Stimulated activated CD8-positive, alpha-beta memory T cell treated with anti-CD3 and anti-CD28 coated beads, Interleukin-7, amount 100 ng/mL, for 24 hours (primary cell): Measurements from ENCODE around the gene GCGR.

Experiments
- DNase-seq: peaks from one replicate; pipeline ENCODE4 v3.0.0-alpha.2; 2020; ENCODE audit warnings: low read depth

Gene GCGR

DNA sequence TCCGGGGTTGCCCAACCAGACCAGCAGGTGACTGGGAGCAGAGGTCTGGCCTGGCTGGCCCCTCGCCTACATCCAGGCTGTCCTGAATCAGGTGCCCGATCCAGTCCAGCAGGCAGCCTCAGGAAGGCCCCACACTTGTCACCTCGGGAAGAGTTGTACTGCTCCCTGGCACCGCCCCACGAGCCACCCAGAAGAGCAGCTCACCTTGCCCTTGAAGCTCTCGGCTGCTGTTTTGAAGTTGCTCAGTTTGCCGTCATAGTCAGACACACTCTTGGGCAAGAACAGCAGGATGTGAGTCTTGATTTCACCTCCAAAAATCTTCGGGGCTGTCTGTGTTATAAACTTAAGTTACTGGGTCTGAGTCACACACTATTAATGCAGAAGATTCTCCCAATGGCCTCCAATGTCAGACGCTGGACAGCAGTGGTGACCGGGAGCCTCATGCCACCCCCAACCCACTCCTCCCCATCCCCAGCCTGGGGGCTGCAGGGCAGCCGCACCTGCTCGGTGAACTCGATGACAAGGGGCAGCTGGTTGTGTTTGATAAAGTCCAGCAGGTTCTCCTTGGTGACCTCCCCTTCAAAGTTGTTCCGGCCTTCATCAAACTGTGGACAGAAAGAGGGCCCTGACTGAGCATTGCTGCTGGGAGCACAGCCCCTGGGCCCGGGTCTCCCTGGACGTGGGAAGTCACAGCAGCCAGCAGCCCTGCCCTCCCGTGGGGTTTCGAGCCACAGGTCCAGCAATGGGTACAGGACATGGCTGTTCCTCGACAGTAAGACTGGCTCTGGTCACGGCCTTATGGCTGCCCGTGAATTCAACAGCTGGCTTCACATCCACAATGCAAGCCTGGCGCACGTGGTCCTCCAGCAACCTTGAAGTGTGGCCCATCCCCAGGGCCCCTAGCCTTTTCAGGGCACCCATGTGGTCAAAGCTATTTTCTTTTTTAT lies 43.1 kb downstream of the GCGR start:
- no peak for DNase-seq

DNA sequence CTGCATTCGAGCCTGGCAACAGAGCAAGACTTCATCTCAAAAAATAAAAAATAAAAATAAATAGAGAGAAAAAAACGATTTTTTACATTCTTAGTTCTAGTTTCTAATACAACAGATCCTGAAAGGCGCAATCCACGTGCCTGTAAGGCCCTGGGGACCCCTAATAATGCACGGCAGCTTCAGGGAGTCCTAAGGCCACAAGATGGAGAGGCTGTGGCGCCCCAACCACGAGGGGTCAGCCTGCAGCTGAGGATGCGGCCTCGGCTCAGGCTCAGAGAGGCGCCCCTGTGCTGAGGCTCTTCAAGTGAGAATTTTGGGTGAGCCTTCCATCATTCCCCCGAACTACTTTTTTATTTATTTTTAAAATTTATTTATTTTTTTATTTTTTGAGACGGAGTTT lies 45.5 kb downstream of the GCGR start:
- no peak for DNase-seq

DNA sequence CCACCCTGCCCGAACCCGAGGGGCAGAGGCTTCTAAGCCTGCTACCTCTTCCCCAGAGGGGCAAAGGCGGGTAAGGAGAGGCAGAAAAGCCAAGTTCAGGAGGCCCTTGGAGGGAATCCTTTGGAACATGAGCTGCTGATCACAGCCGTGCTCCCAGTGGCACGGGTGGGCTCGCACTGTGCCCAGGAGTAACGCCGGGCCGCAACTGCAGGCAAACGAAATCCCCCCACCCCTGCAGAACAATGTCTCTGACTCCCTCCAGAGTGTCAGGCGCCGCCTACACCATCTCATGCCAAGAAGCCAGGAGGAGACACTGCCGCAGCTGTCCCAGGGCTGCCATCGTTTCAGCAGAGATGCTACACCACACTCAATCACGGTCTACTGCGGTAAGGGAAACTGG lies 47.5 kb downstream of the GCGR start:
- DNase-seq, result no peak

DNA sequence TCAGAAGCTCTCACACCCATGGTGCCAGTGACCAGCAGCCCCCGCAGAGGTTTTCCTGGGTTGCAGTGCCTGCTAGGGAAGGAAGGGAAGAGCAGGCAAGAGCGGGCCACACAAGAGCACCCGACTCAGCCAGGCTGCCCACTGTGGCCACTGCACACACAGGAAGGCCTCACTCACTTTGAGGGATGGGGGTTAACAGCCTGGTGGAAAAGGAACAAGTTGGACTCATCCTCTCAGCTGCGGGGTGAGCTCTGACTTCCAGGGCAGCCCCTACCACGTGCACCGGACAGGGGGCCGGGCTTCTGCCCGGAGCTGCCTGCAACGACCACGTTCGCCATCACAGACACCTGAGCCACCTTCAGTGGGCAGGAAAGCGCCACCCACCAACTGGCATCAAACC lies 48.3 kb downstream of the GCGR start:
- DNase-seq, result no peak

DNA sequence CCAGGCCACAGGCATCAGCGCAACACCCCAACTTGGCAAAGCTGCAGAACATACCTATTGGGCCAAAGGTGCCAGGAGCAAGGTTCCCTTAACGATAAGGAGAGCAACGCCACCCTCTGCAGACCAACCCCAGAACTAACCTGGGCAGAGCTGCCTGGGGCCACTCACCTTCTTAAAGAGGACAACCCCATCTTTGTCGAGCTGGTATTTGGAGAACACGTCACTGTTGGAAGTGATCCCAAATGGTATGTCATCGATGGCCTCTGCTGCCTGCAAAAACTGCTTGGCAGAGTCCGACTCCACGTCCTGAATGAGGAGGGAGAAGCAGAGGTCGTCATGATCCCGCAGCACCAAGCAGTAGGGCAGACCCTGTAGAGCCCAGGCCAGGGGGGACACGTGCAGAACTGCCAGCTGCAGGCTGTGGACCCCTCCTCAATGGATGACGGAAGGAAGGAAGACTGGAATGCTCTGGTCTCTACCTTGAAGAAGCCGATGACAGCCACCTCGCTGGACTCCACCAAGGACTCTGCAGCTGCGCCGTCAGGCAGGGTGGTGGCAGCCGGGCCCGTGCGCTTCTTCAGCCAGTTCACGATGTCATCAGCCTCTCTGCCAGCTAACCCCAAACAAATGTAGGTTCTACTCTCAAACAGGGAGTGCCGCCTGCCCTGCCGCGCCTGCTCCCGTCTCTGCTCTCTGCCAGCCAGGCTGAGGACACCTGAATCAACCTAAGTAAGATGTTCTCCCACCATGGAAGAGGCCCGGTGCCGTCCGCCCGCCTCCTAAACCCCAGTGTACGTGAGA lies 51.2 kb downstream of the GCGR start:
- no peak for DNase-seq

DNA sequence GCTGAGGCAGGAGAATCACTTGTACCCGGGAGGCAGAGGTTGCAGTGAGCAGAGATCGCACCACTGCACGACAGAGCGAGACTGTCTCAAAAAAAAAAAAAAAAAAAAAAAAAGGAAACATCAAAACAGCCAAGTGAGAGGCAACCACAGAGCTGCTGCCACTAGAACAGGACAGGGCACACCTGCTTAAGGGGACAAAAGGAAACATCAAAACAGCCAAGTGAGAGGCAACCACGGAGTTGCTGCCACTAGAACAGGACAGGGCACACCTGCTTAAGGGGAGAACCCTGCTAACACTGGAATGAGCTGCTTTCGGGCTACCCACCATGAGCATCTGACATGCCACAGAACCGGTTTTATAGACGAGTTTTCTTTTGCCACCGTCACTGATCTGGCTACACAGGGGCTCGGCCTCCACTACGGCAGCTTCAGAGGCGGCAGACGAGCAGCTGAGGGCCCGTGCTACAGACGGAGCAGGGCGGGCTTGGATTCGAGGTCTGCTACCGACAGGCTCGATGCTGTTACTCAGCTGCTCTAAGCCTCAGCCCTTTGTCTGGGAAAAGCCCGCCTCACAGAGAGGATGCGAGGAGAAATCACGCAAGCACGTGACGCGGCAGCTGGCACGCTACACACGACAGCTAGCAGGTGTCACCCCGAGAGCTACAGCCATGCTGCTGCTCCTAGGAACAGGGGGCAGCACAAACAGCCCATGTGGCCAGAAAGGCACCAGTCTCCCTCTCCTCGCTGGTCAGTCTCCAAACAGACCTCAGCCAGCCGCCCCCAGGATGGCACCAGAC lies 54.4 kb downstream of the GCGR start:
- DNase-seq, result no peak

DNA sequence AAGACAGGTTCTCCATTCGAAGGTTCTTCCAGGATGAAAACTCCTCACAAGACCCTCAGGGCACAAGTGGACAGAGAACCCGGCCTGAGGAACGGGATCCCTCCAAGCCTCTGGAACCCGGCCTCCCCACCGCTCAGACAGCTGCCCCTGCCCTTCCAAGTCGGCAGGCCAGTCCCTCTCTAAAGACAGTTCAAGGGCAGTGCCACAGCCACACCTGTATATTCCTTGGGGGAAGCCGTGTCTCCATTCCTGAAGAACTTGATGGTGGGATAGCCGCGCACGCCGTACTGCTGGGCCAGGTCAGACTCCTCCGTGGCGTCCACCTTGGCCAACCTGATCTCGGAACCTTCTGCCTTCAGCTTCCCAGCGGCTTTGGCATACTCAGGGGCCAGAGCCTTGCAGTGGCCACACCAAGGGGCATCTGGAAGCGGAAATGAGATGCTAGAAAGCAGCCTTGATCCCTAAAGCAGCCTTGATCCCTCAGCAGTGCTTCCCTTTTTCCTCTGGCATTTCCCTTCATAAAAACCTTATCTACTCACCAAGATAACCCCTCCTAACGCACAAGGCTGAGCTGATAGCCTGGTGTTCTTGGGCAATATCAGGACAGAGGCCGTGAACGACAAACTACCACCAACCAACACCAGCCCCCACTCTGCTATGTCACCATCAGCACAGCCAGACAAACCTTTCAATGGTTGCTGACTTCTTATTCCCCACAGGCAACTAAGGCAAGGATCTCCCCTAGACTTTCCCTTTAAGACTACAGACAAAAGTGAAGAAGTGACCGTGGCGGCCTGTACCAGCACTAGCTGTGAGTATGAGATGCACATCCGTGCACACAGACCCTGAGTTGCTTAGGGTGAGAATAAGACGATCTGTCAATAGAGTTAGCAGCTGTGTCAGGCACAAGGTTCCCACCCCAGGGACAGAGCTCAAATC lies 55.3 kb downstream of the GCGR start:
- no peak for DNase-seq

DNA sequence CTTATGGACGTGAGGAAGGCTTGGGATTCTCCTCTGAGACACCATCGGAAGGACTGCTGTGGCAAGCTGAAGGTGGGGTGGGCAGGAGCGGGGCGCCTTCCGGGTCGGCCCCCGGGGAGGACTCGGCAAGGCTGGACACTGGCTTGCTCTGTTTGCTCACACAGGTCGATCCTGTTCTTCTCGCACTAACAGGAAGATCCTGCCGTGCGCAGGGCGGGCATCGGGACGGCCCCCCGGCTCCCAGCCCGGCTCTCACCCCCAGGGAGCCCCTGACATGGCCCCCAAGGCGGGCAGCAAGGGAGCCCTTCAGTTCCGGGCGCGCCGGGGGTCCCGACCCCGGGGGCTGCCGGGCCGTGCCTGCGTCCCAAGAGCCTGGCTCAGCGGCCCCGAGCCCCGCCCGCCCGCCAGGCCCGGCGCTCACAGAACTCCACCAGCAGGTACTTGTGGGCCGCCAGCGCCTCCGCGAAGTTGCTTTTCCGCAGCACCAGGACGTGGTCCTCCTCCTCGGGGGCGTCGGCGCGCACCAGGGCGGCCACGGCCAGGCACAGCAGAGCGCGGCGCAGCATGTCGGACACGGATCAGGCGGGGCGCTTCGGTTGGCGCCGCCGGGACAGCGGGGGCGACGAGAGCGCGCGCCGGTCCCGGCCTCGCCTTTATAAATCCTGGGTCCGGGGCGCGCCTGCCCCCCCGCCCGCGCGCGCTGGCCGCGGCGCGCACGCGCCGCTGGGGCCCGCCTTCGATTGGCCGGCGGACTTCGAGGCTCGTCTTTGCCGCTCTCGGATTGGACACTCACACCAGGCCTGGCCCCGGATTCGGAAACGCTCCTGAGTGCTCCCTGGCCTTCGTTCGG lies 56.2 kb downstream of the GCGR start, which contains the start of gene P4HB:
P4HB (minus strand) TSS at position 630 of the 850 bp plus-strand sequence; CDS start at position 566, 64 bp downstream.
- peak; percentile 95 for DNase-seq

DNA sequence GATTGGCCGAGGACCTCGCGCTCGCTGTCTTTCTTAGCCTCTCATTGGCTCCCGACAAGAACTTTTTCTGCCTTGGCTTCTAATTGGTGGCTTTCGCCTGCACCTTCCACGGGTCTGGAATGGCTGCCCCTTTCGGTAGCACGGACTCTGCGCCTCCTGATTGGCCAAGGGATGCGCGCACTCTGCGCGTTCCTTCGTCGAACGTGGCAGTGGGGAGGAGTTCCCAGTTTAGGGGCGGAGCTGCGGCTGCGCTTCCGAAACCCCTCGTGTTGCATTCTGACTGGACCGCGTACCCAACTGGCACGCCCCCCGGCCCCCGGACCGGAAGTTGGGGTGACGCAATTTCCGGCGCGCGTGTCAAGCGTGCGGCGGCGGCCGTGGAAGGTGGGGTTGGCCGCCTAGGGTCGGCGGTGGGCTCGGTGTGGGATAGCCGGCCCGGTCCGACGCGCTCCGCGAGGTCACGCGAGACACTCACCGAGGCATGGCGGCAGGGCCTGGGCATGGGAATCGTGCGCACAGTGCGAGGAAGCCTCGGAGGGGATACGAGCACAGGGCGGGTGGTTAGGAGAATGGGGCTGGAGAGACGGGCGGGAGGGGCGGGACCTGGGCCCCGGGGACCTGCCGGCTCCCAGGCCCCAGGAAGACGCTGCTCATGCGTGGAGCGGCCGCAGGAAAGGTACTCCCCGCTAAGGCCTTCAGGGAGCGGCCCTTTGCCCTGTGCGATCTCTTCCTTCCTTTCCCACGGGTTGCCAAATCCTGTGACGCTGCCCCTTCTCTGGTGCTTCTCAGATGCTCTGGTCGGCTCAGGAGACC lies 57.0 kb downstream of the GCGR start:
- DNase-seq, result peak; percentile 98

DNA sequence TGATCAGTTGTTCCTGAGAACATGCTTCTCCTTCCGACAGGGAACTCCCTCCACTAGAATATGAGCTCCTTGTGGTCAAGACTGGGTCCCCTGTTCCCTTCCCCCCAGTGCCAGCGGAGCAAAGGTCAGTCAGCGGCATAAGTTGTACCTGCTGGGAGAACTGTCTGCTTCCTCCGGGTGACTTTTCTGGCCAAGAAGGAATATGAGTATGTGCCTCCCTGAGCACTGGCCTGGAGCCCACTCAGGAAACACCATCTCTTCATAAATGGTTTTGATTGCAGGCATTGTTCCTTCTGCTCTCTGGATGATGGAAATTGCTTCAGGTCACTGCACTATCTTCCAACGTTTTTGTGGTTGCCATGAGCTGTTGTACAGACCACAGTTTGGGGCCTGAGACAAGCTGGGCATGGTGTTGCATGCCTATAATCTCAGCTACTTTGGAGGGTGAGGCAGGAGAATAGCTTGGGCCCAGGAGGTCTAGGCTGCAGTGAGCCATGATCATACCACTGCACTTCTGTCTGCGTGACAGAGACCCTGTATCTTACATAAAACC lies 59.2 kb downstream of the GCGR start:
- DNase-seq, result no peak
